Fibroblast of the aortic adventitia (primary cell): ENCODE data around the gene RNF157. TPM values are rescaled to one million over a fixed set of nuclear protein-coding genes. Genes with fewer than 3 reads are reported as not detected.

ENCODE experiments used
- DNase-seq: peaks from one replicate; pipeline ENCODE4 v3.0.0-alpha.2; 2010; ENCODE audit warnings: low read depth
- H3K4me3 ChIP-seq: 2 replicates; pipeline ENCODE4 v1.5.1; 2011; ENCODE audit warnings: low read depth, mild to moderate bottlenecking, control low read depth, low read length, moderate library complexity
- CTCF ChIP-seq: IDR thresholded peaks from 2 replicates; pipeline ENCODE4 v1.5.1; 2011; ENCODE audit warnings: mild to moderate bottlenecking, low read length, control low read depth, inconsistent platforms; ENCODE audit not compliant: insufficient read depth
- total RNA-seq: library from RNA; depleted of rRNA; stranded (reverse); fragments of >200 nt; gene quantifications from 2 replicates; pipeline ENCODE4 v1.2.3, GENCODE V29; 2012; ENCODE audit warnings: low replicate concordance

RNF157 gene
- total RNA-seq, 1 donor, result 0.18 TPM

GRCh38 chr17:76159157-76159556, 81.1 kb downstream of the RNF157 start:
- no peak for DNase-seq
- no peak for TF ChIP-seq CTCF
- H3K4me3 ChIP-seq, result no peak overlapping the region

- no peak for DNase-seq
- TF ChIP-seq CTCF, result no peak
- H3K4me3 ChIP-seq, result no peak overlapping the region
These were observed 82.5 kb downstream of the RNF157 start for GRCh38 chr17:76157759-76158158.

GRCh38 chr17:76156662-76156991, 83.7 kb downstream of the RNF157 start:
- no peak for DNase-seq
- TF ChIP-seq CTCF, result no peak
- H3K4me3 ChIP-seq, result no peak overlapping the region

GRCh38 chr17:76155988-76156661, 84.2 kb downstream of the RNF157 start:
- H3K4me3 ChIP-seq, result no peak overlapping the region
- no peak for TF ChIP-seq CTCF
- DNase-seq, result no peak

- H3K4me3 ChIP-seq, result no peak overlapping the region
- no peak for DNase-seq
- no peak for TF ChIP-seq CTCF
These were observed 85.1 kb downstream of the RNF157 start for GRCh38 chr17:76154936-76155845.

GRCh38 chr17:76154292-76154691, 86.0 kb downstream of the RNF157 start:
- no peak for DNase-seq
- no peak overlapping the region for H3K4me3 ChIP-seq
- TF ChIP-seq CTCF, result no peak
